A549 (cell line): ENCODE data around the gene ELF5. TPM values are rescaled to one million over a fixed set of nuclear protein-coding genes. Genes with fewer than 3 reads are reported as not detected.
A peak's percentile ranks its signal among the peaks of the same experiment; 100 is the strongest.

Source experiments
- ATAC-seq, 2 experiments: fragments of 200-7000 bp in 1 of 2; fragments of >200 bp in 1 of 2; cut with Nextera tagmentation in 1 of 2; cut with Tn5 transposase in 1 of 2; 3 replicates each; pipeline versions ENCODE4 v1.8.0 to v1.9.1; 2018 to 2020; ENCODE audit warnings: mild to moderate bottlenecking in 1 of 2, moderate library complexity in 1 of 2
- CTCF ChIA-PET: fragments of 300-600 bp; sonication (Branson Sonifier 250); formaldehyde crosslinking; extraction: SDS; loops from one replicate; lab custom pipeline; 2021; ENCODE audit warnings: antibody characterized with exemption, inconsistent platforms; lab: Yijun Ruan, JAX
- POLR2A ChIA-PET: fragments of 350-600 bp; formaldehyde crosslinking; extraction: SDS; loops from one replicate; lab custom pipeline; 2021; ENCODE audit warnings: antibody characterized with exemption, inconsistent platforms; lab: Yijun Ruan, JAX
- DNase-seq, 2 experiments: peaks; one replicate each; pipeline versions ENCODE4 v3.0.0 to v3.0.0-alpha.2; 2011 to 2016; ENCODE audit warnings: low read depth in 1 of 2, low spot score in 1 of 2
- FAIRE-seq: peaks from 2 replicates; lab custom pipeline; 2011; peaks lifted over from hg19 to GRCh38; lab: Jason Lieb, UNC
- H3K27ac ChIP-seq, 2 experiments: fragments of >200 bp; sonication (Bioruptor Twin); formaldehyde crosslinking; 3 replicates each; pipeline ENCODE4 v1.5.1; 2016 to 2017
- H3K4me1 ChIP-seq: fragments of >200 bp; sonication (Bioruptor Twin); formaldehyde crosslinking; 3 replicates; pipeline ENCODE4 v1.6.1; 2016
- H3K4me2 ChIP-seq: fragments of >200 bp; sonication (Bioruptor Twin); formaldehyde crosslinking; 3 replicates; pipeline ENCODE4 v1.6.1; 2016
- H3K4me3 ChIP-seq: fragments of >200 bp; sonication (Bioruptor Twin); formaldehyde crosslinking; 3 replicates; pipeline ENCODE4 v1.5.1; 2016
- H3K9me3 ChIP-seq: fragments of >200 bp; sonication (Bioruptor Twin); formaldehyde crosslinking; 3 replicates; pipeline ENCODE4 v1.6.1; 2016
- BHLHE40 ChIP-seq: IDR thresholded peaks from 2 replicates; pipeline ENCODE4 v1.6.1; 2012; ENCODE audit warnings: low read depth, low read length, inconsistent platforms
- CEBPB ChIP-seq, 2 experiments: fragments of >200 bp in 1 of 2; sonication (Bioruptor Twin) in 1 of 2; formaldehyde crosslinking in 1 of 2; IDR thresholded peaks; 2 replicates each; pipeline ENCODE4 v1.6.1; 2012 to 2016
- CHD2 ChIP-seq: fragments of 150-350 bp; IDR thresholded peaks from 2 replicates; pipeline ENCODE4 v1.6.1; 2014; ENCODE audit warnings: low read length; ENCODE audit not compliant: partially characterized antibody
- EP300 ChIP-seq, 2 experiments: fragments of >200 bp; sonication (Bioruptor Twin); formaldehyde crosslinking; IDR thresholded peaks; 2 replicates in 1 of 2; 3 replicates in 1 of 2; pipeline ENCODE4 v1.6.1; 2016 to 2017
- FOSB ChIP-seq: fragments of 250-450 bp; sonication (Bioruptor Pico); IDR thresholded peaks from 2 replicates; pipeline ENCODE4 v1.5.0; 2020; ENCODE audit warnings: mild to moderate bottlenecking, moderate library complexity
- FOSL2 ChIP-seq, 2 experiments: fragments of 450-650 bp in 1 of 2; fragments of >200 bp in 1 of 2; sonication (Bioruptor Twin) in 1 of 2; formaldehyde crosslinking; IDR thresholded peaks; 2 replicates each; pipeline versions ENCODE4 v1.5.0 to v1.6.1; 2016 to 2020; ENCODE audit warnings: mild to moderate bottlenecking in 1 of 2, moderate library complexity in 1 of 2
- FOXS1 ChIP-seq: fragments of 250-450 bp; sonication (Bioruptor Pico); IDR thresholded peaks from 2 replicates; pipeline ENCODE4 v1.5.0; 2020; ENCODE audit warnings: mild to moderate bottlenecking, moderate library complexity
- GATA3 ChIP-seq: IDR thresholded peaks from 2 replicates; pipeline ENCODE4 v1.6.1; 2012; ENCODE audit warnings: borderline replicate concordance
- HMGXB4 ChIP-seq: fragments of 250-450 bp; sonication (Bioruptor Pico); IDR thresholded peaks from 2 replicates; pipeline ENCODE4 v1.5.0; 2021; ENCODE audit warnings: mild to moderate bottlenecking, moderate library complexity, borderline replicate concordance
- HOXB5 ChIP-seq: fragments of 250-450 bp; sonication (Bioruptor Pico); IDR thresholded peaks from 2 replicates; pipeline ENCODE4 v1.5.0; 2020; ENCODE audit warnings: mild to moderate bottlenecking, moderate library complexity
- KDM1A ChIP-seq: fragments of 200-600 bp; sonication (generic); IDR thresholded peaks from 2 replicates; pipeline ENCODE4 v1.6.1; 2016; ENCODE audit warnings: low read depth, mild to moderate bottlenecking
- MYC ChIP-seq: IDR thresholded peaks from 2 replicates; pipeline ENCODE4 v1.6.1; 2012; ENCODE audit warnings: mild to moderate bottlenecking, inconsistent platforms, low read length, improper control_type of control experiment, borderline replicate concordance
- POLR2AphosphoS2 ChIP-seq: conservative IDR thresholded peaks from 2 replicates; pipeline ENCODE4 v1.6.1; 2012; ENCODE audit warnings: low read length, improper control_type of control experiment, inconsistent platforms
- RAD21 ChIP-seq, 2 experiments: fragments of >200 bp in 1 of 2; sonication (Bioruptor Twin) in 1 of 2; formaldehyde crosslinking in 1 of 2; IDR thresholded peaks in 1 of 2; conservative IDR thresholded peaks in 1 of 2; 2 replicates in 1 of 2; 3 replicates in 1 of 2; pipeline ENCODE4 v1.6.1; 2012 to 2018; ENCODE audit warnings: inconsistent platforms in 1 of 2
- RARB ChIP-seq: fragments of 250-450 bp; sonication (Bioruptor Pico); IDR thresholded peaks from 2 replicates; pipeline ENCODE4 v1.8.0; 2021; ENCODE audit warnings: mild to moderate bottlenecking, moderate library complexity
- RNF2 ChIP-seq: fragments of 200-600 bp; sonication (generic); IDR thresholded peaks from 2 replicates; pipeline ENCODE4 v1.6.1; 2016; ENCODE audit warnings: low read depth, mild to moderate bottlenecking, antibody characterized with exemption, moderate library complexity, borderline replicate concordance
- SMC3 ChIP-seq: fragments of >200 bp; sonication (Bioruptor Twin); formaldehyde crosslinking; IDR thresholded peaks from 3 replicates; pipeline ENCODE4 v1.6.1; 2018; ENCODE audit warnings: inconsistent platforms
- SREBF2 ChIP-seq: fragments of 450-650 bp; IDR thresholded peaks from 2 replicates; pipeline ENCODE4 v1.6.1; 2014; ENCODE audit warnings: mild to moderate bottlenecking, moderate library complexity
- TFCP2L1 ChIP-seq: fragments of 250-450 bp; sonication (Bioruptor Pico); IDR thresholded peaks from 2 replicates; pipeline ENCODE4 v1.5.0; 2021; ENCODE audit warnings: mild to moderate bottlenecking
- WGBS: methylation state at CpG from one replicate; pipeline ENCODE4 v1.1.6; 2017; ENCODE audit errors: missing lambda C conversion rate; 5-methylcytosine and 5-hydroxymethylcytosine counted together
- polyA plus RNA-seq, 4 experiments: library from polyadenylated mRNA; depleted of rRNA in 3 of 4; stranded (reverse); fragments of >200 nt; fragmentation: RNase III in 1 of 4; extraction: RNeasy Plus Mini Kit Qiagen cat#74134 plus additional on column Dnase treatment in 1 of 4; gene quantifications; 2 replicates in 3 of 4; 3 replicates in 1 of 4; pipeline ENCODE4 v1.2.3, GENCODE V29; 2011 to 2017
- TF ChIP-seq, protein P1 (sequence below): fragments of >200 bp; sonication (Bioruptor Twin); formaldehyde crosslinking; IDR thresholded peaks from 3 replicates; pipeline ENCODE4 v1.6.1; 2016

The ELF5 gene
- polyA plus RNA-seq, 2 of the 4 experiments (the other 2 are of a cell fraction) = 0.04 TPM; not detected in 1

DNA sequence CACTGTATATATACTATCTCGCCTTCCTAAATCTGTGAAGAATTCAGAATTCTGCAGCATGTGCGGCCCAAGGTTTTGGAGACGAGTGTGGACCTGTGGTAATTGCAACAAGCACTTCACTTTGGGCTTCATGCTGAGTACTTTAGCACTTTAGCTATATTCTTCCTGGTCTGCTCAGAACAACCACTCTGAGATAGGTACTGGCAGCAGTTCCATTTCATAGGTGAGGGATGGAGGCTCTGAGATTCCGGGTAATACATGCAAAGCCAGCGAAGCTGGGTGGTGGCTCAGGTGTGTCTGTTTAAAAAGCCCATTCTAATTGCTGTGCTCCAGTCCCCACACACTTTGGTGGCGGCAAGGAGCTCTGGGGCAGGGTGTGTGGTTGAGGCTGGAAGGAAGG, 6.4 kb downstream of the ELF5 start:
- no peaks in the 10 kb centered on the region for H3K9me3 ChIP-seq
- FAIRE-seq = no peak
- ChIA-PET CTCF (interaction anchor here (9.8 kb wide), 1 partner anchor 13 kb away, joined by 64 read pairs; no protein-coding TSS in a partner anchor), POLR2A (no interaction called here)
- peaks cover 8% of the 10 kb centered on the region for H3K4me1 ChIP-seq
- H3K4me2 ChIP-seq = no peak overlapping the region
- WGBS = 80% methylated on average over 6 of the region's 6 CpGs
- H3K4me3 ChIP-seq = no peak overlapping the region
- H3K27ac ChIP-seq = 0 out of 6 replicates have a peak overlapping the region, but pooled peaks of 1 of the 2 experiments have one; percentile 3
- DNase-seq = no peak
- TF ChIP-seq, protein P1, sequence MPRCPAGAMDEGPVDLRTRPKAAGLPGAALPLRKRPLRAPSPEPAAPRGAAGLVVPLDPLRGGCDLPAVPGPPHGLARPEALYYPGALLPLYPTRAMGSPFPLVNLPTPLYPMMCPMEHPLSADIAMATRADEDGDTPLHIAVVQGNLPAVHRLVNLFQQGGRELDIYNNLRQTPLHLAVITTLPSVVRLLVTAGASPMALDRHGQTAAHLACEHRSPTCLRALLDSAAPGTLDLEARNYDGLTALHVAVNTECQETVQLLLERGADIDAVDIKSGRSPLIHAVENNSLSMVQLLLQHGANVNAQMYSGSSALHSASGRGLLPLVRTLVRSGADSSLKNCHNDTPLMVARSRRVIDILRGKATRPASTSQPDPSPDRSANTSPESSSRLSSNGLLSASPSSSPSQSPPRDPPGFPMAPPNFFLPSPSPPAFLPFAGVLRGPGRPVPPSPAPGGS = no peak
- no peak for TF ChIP-seq FOSL2 (IDR thresholded peaks at IDR 0.05)
- no peak for TF ChIP-seq FOSL2 (CRISPR knock-in tag; IDR thresholded peaks at IDR 0.05)
- TF ChIP-seq HMGXB4 (CRISPR knock-in tag) = no peak
- TF ChIP-seq RNF2 = no peak
- TF ChIP-seq CHD2 = no peak
- TF ChIP-seq TFCP2L1 (CRISPR knock-in tag) = no peak
- TF ChIP-seq BHLHE40 = no peak
- TF ChIP-seq SREBF2 = no peak
- no peak for TF ChIP-seq GATA3
- TF ChIP-seq RARB = no peak
- TF ChIP-seq FOSB (CRISPR knock-in tag) = no peak
- no peak for TF ChIP-seq EP300 (IDR thresholded peaks at IDR 0.05)
- no peak for TF ChIP-seq SMC3
- TF ChIP-seq POLR2AphosphoS2 = no peak
- no peak for ATAC-seq

GRCh38 chr11:34505874-34506273, 7.7 kb downstream of the ELF5 start:
- ATAC-seq = no peak
- Histone ChIP-seq H3K4me3 (no peak overlapping the region), H3K4me1 (peaks cover 19% of the 10 kb centered on the region), H3K9me3 (no peaks in the 10 kb centered on the region), H3K4me2 (no peak overlapping the region), H3K27ac (no peak overlapping the region)
- CTCF ChIA-PET = interaction anchor here (1.4 to 9.8 kb wide), 2 partner anchors 12 to 140 kb away, joined by 4 to 64 read pairs; no protein-coding TSS in a partner anchor
- POLR2A ChIA-PET = no interaction called here
- no peak for DNase-seq
- TF ChIP-seq TFCP2L1 (CRISPR knock-in tag) (no peak), CEBPB (IDR thresholded peaks at IDR 0.05) (peak in 1 of 2 experiments; percentile 41; a peak in 2 of 4 replicates), KDM1A (no peak), MYC (no peak), FOXS1 (CRISPR knock-in tag) (no peak)
- 74% methylated on average over 5 of the region's 5 CpGs for WGBS
- no peak for FAIRE-seq

- peak overlapping the region in 1 of 2 experiments; percentile 80; a peak in 3 of 6 replicates for H3K27ac ChIP-seq
- H3K4me2 ChIP-seq = no peak overlapping the region
- H3K9me3 ChIP-seq = no peaks in the 10 kb centered on the region
- H3K4me3 ChIP-seq = no peak overlapping the region
- ChIA-PET CTCF (interaction anchor here (1.1 to 10.0 kb wide), 7 partner anchors 9 to 392 kb away, joined by 3 to 89 read pairs (median 3); partner anchors contain the start of gene ELF5), POLR2A (no interaction called here)
- FAIRE-seq (no peak), ATAC-seq (0 out of 6 replicates have a peak, but pooled peaks of 1 of the 2 experiments have one; percentile 27), DNase-seq (no peak)
- TF ChIP-seq HOXB5 (no peak), RAD21 (conservative IDR thresholded peaks at IDR 0.05 in 1 of 2, IDR thresholded peaks at IDR 0.05 in 1 of 2) (peak in 1 of 2 experiments; percentile 8; a peak in 1 of 5 replicates)
- 91% methylated on average over 3 of the region's 3 CpGs for WGBS
- peaks cover 19% of the 10 kb centered on the region for H3K4me1 ChIP-seq
Measured at GRCh38 chr11:34502949-34503348, 10.6 kb downstream of the ELF5 start.
